Measurements from ENCODE around the gene PTPRG. TPM values are rescaled to one million over a fixed set of nuclear protein-coding genes. Genes with fewer than 3 reads are reported as not detected.

PTPRG gene
- total RNA-seq, 4 donors from 2014 or later: 11.0 to 18.5 (median 14.9) TPM

GRCh38 chr3:61997101-61997500 is 435.7 kb downstream of the PTPRG start:
- Histone ChIP-seq H3K27me3 (no peaks in the 10 kb centered on the region), H3K4me3 (no peak overlapping the region), H3K27ac (no peak overlapping the region), H3K4me1 (peaks cover 9% of the 10 kb centered on the region), H3K9me3 (no peaks in the 10 kb centered on the region), H3K36me3 (no peaks in the 10 kb centered on the region)
- TF ChIP-seq POLR2AphosphoS5 (IDR thresholded peaks at IDR 0.05): no peak
- TF ChIP-seq POLR2A (IDR thresholded peaks at IDR 0.05): no peak
- DNase-seq (ENCODE audit: low spot score in 2 of 2): no peak
- 91% methylated on average over 4 of the region's 4 CpGs for WGBS

GRCh38 chr3:62003835-62004234 is 442.5 kb downstream of the PTPRG start:
- H3K4me3 ChIP-seq: no peak overlapping the region
- no peaks in the 10 kb centered on the region for H3K36me3 ChIP-seq

GRCh38 chr3:62007036-62007435 is 445.7 kb downstream of the PTPRG start:
- H3K27ac ChIP-seq: no peak overlapping the region
- no peak for TF ChIP-seq EP300 (IDR thresholded peaks at IDR 0.05)
- no peak for TF ChIP-seq CTCF (IDR thresholded peaks at IDR 0.05)
- no peak for TF ChIP-seq POLR2A (IDR thresholded peaks at IDR 0.05)
- no peak for TF ChIP-seq POLR2AphosphoS5 (IDR thresholded peaks at IDR 0.05)
- no peaks in the 10 kb centered on the region for H3K9me3 ChIP-seq
- H3K4me3 ChIP-seq: no peak overlapping the region
- 48% methylated on average over 3 of the region's 3 CpGs for WGBS
- peaks cover 3% of the 10 kb centered on the region for H3K36me3 ChIP-seq
- DNase-seq (ENCODE audit: low spot score in 2 of 2): no peak
- no peaks in the 10 kb centered on the region for H3K4me1 ChIP-seq
- H3K27me3 ChIP-seq: no peaks in the 10 kb centered on the region

More at GRCh38 chr3:62003835-62004234, 442.5 kb downstream of the PTPRG start:
- Histone ChIP-seq H3K9me3 (no peaks in the 10 kb centered on the region), H3K4me1 (no peaks in the 10 kb centered on the region), H3K27me3 (no peaks in the 10 kb centered on the region), H3K27ac (no peak overlapping the region)
- TF ChIP-seq CTCF (IDR thresholded peaks at IDR 0.05) (no peak), POLR2A (IDR thresholded peaks at IDR 0.05) (no peak), EP300 (IDR thresholded peaks at IDR 0.05) (no peak), POLR2AphosphoS5 (IDR thresholded peaks at IDR 0.05) (no peak)
- WGBS: 77% methylated on average over 1 of the region's 1 CpG
- no peak for DNase-seq (ENCODE audit: low spot score in 2 of 2)

GRCh38 chr3:62010989-62011388 is 449.6 kb downstream of the PTPRG start:
- no peaks in the 10 kb centered on the region for H3K4me1 ChIP-seq
- no peak overlapping the region for H3K4me3 ChIP-seq
- no peaks in the 10 kb centered on the region for H3K9me3 ChIP-seq
- peaks cover 3% of the 10 kb centered on the region for H3K36me3 ChIP-seq
- DNase-seq (ENCODE audit: low spot score in 2 of 2): no peak
- H3K27me3 ChIP-seq: no peaks in the 10 kb centered on the region
- TF ChIP-seq EP300 (IDR thresholded peaks at IDR 0.05): no peak
- no peak for TF ChIP-seq POLR2AphosphoS5 (IDR thresholded peaks at IDR 0.05)
- TF ChIP-seq POLR2A (IDR thresholded peaks at IDR 0.05): no peak
- TF ChIP-seq CTCF (IDR thresholded peaks at IDR 0.05): no peak
- no peak overlapping the region for H3K27ac ChIP-seq
- 82% methylated on average over 9 of the region's 9 CpGs for WGBS

- Histone ChIP-seq H3K9me3 (no peaks in the 10 kb centered on the region), H3K4me1 (no peaks in the 10 kb centered on the region), H3K27me3 (no peaks in the 10 kb centered on the region), H3K36me3 (peaks cover 3% of the 10 kb centered on the region), H3K27ac (no peak overlapping the region), H3K4me3 (no peak overlapping the region)
- no peak for DNase-seq (ENCODE audit: low spot score in 2 of 2)
- 87% methylated on average over 5 of the region's 5 CpGs for WGBS
- TF ChIP-seq POLR2AphosphoS5 (IDR thresholded peaks at IDR 0.05): no peak
- no peak for TF ChIP-seq CTCF (IDR thresholded peaks at IDR 0.05)
- no peak for TF ChIP-seq POLR2A (IDR thresholded peaks at IDR 0.05)
- no peak for TF ChIP-seq EP300 (IDR thresholded peaks at IDR 0.05)
These were observed 450.3 kb downstream of the PTPRG start for GRCh38 chr3:62011666-62012065.

GRCh38 chr3:62013951-62014350 is 452.6 kb downstream of the PTPRG start:
- no peak for DNase-seq (ENCODE audit: low spot score in 2 of 2)
- Histone ChIP-seq H3K9me3 (no peaks in the 10 kb centered on the region), H3K27ac (no peak overlapping the region), H3K27me3 (no peaks in the 10 kb centered on the region), H3K4me3 (no peak overlapping the region), H3K4me1 (no peaks in the 10 kb centered on the region), H3K36me3 (peaks cover 3% of the 10 kb centered on the region)
- WGBS: 89% methylated on average over 7 of the region's 7 CpGs
- TF ChIP-seq CTCF (IDR thresholded peaks at IDR 0.05) (no peak), EP300 (IDR thresholded peaks at IDR 0.05) (no peak), POLR2AphosphoS5 (IDR thresholded peaks at IDR 0.05) (no peak), POLR2A (IDR thresholded peaks at IDR 0.05) (no peak)

Measured in suprapubic skin (tissue), 4 donors.